HG03060 (cell line): ENCODE measurements around the gene SNTA1.
"Not testable (repeated sequence)": the region's sequence is repeated elsewhere in the genome, so short reads cannot be mapped to it uniquely, and the experiment has no call there.

Experiments used
- ATAC-seq: cut with Tn5 transposase; IDR thresholded peaks from one replicate; pipeline ENCODE4 v1.9.1; 2021; ENCODE audit warnings: low read depth, moderate number of reproducible peaks; ENCODE audit not compliant: unreplicated experiment

The SNTA1 gene

GRCh38 chr20:33443512-33444239 is at the start of gene SNTA1:
Gene SNTA1 (minus strand): TSS chr20:33443763. CDS start chr20:33443620, 143 bp downstream.
- ATAC-seq: no peak

- ATAC-seq: no peak
Measured at GRCh38 chr20:33490934-33491656, 47.5 kb upstream of the SNTA1 start.

- ATAC-seq: peak; percentile 43
Measured at GRCh38 chr20:33490023-33490933, 46.7 kb upstream of the SNTA1 start, which contains the start of gene CBFA2T2. Gene CBFA2T2 (plus strand): TSS chr20:33490096. CDS start chr20:33490268, 172 bp downstream.

GRCh38 chr20:33489495-33490022 is 46.0 kb upstream of the SNTA1 start:
- peak; percentile 82 for ATAC-seq

GRCh38 chr20:33488661-33489494 is 45.3 kb upstream of the SNTA1 start:
- not testable (repeated sequence) for ATAC-seq

- no peak for ATAC-seq
Measured at GRCh38 chr20:33488201-33488600, 44.6 kb upstream of the SNTA1 start.

- ATAC-seq: not testable (repeated sequence)
Measured at GRCh38 chr20:33483186-33483585, 39.6 kb upstream of the SNTA1 start.

GRCh38 chr20:33482581-33482980 is 39.0 kb upstream of the SNTA1 start:
- no peak for ATAC-seq

- no peak for ATAC-seq
Measured at GRCh38 chr20:33481431-33481941, 37.9 kb upstream of the SNTA1 start.

GRCh38 chr20:33480048-33480447 is 36.5 kb upstream of the SNTA1 start:
- no peak for ATAC-seq

- no peak for ATAC-seq
Measured at GRCh38 chr20:33477386-33478234, 34.0 kb upstream of the SNTA1 start.

- ATAC-seq: no peak
Measured at GRCh38 chr20:33475381-33476152, 32.0 kb upstream of the SNTA1 start.

- no peak for ATAC-seq
Measured at GRCh38 chr20:33474963-33475362, 31.4 kb upstream of the SNTA1 start.

- no peak for ATAC-seq
Measured at GRCh38 chr20:33474097-33474873, 30.7 kb upstream of the SNTA1 start.

- no peak for ATAC-seq
Measured at GRCh38 chr20:33472868-33473435, 29.4 kb upstream of the SNTA1 start.

GRCh38 chr20:33470866-33471265 is 27.3 kb upstream of the SNTA1 start:
- no peak for ATAC-seq

GRCh38 chr20:33470457-33470856 is 26.9 kb upstream of the SNTA1 start:
- no peak for ATAC-seq
